ENCODE data around the gene TMEM72. TPM values are rescaled to one million over a fixed set of nuclear protein-coding genes. Genes with fewer than 3 reads are reported as not detected.

TMEM72 gene
- total and polyA plus RNA-seq, 2 experiments from 2014 or later = not detected

- TF ChIP-seq, protein P1, sequence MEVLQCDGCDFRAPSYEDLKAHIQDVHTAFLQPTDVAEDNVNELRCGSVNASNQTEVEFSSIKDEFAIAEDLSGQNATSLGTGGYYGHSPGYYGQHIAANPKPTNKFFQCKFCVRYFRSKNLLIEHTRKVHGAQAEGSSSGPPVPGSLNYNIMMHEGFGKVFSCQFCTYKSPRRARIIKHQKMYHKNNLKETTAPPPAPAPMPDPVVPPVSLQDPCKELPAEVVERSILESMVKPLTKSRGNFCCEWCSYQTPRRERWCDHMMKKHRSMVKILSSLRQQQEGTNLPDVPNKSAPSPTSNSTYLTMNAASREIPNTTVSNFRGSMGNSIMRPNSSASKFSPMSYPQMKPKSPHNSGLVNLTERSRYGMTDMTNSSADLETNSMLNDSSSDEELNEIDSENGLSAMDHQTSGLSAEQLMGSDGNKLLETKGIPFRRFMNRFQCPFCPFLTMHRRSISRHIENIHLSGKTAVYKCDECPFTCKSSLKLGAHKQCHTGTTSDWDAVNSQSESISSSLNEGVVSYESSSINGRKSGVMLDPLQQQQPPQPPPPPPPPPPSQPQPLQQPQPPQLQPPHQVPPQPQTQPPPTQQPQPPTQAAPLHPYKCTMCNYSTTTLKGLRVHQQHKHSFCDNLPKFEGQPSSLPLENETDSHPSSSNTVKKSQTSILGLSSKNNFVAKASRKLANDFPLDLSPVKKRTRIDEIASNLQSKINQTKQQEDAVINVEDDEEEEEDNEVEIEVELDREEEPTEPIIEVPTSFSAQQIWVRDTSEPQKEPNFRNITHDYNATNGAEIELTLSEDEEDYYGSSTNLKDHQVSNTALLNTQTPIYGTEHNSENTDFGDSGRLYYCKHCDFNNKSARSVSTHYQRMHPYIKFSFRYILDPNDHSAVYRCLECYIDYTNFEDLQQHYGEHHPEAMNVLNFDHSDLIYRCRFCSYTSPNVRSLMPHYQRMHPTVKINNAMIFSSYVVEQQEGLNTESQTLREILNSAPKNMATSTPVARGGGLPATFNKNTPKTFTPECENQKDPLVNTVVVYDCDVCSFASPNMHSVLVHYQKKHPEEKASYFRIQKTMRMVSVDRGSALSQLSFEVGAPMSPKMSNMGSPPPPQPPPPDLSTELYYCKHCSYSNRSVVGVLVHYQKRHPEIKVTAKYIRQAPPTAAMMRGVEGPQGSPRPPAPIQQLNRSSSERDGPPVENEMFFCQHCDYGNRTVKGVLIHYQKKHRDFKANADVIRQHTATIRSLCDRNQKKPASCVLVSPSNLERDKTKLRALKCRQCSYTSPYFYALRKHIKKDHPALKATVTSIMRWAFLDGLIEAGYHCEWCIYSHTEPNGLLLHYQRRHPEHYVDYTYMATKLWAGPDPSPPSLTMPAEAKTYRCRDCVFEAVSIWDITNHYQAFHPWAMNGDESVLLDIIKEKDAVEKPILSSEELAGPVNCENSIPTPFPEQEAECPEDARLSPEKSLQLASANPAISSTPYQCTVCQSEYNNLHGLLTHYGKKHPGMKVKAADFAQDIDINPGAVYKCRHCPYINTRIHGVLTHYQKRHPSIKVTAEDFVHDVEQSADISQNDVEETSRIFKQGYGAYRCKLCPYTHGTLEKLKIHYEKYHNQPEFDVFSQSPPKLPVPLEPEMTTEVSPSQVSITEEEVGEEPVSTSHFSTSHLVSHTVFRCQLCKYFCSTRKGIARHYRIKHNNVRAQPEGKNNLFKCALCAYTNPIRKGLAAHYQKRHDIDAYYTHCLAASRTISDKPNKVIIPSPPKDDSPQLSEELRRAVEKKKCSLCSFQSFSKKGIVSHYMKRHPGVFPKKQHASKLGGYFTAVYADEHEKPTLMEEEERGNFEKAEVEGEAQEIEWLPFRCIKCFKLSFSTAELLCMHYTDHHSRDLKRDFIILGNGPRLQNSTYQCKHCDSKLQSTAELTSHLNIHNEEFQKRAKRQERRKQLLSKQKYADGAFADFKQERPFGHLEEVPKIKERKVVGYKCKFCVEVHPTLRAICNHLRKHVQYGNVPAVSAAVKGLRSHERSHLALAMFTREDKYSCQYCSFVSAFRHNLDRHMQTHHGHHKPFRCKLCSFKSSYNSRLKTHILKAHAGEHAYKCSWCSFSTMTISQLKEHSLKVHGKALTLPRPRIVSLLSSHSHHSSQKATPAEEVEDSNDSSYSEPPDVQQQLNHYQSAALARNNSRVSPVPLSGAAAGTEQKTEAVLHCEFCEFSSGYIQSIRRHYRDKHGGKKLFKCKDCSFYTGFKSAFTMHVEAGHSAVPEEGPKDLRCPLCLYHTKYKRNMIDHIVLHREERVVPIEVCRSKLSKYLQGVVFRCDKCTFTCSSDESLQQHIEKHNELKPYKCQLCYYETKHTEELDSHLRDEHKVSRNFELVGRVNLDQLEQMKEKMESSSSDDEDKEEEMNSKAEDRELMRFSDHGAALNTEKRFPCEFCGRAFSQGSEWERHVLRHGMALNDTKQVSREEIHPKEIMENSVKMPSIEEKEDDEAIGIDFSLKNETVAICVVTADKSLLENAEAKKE (CRISPR knock-in tag; IDR thresholded peaks at IDR 0.05) = no peak
- TF ChIP-seq NANOG (IDR thresholded peaks at IDR 0.05; ENCODE audit: borderline replicate concordance) = no peak
Observed at GRCh38 chr10:44890696-44891563, 20.2 kb upstream of the TMEM72 start (continued).

DNA sequence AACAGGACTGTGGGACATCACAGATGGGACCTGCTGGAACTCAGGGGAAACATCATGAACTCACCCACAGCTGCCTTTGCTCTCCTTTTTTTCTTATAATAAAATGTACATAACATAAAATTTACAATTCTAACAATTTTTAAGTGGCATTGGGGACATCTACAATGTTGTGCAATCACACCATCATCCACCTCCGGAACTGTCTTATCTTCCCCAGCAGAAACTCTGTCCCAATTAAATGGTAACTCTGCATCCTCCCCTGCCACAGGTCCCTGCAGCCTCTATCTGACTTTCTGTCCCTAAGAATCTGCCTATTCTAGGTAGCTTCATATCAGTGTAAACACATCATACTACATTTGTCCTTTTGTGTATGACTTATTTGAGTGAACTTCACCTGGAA lies 19.4 kb upstream of the TMEM72 start:
- Histone ChIP-seq H3K79me2 (replicated peaks; ENCODE audit: insufficient read depth) (no peaks in the 10 kb centered on the region), H3K9me2 (ENCODE audit: insufficient read depth) (peaks cover 7% of the 10 kb centered on the region; the same call in 1 of the 2 replicates), H3K36me3 (ENCODE audit: insufficient read depth) (no peaks in the 10 kb centered on the region), H4K20me1 (replicated peaks; ENCODE audit: insufficient read depth) (no peaks in the 10 kb centered on the region), H3F3A (replicated peaks; ENCODE audit: low read depth) (no peaks in the 10 kb centered on the region), H3K27ac (ENCODE audit: low read depth) (no peak overlapping the region), H3K4me2 (no peak overlapping the region), H3K4me3 (no peak overlapping the region), H3K4me1 (ENCODE audit: insufficient read depth) (no peaks in the 10 kb centered on the region), H2AFZ (no peak overlapping the region), H3K27me3 (ENCODE audit: insufficient read depth) (no peaks in the 10 kb centered on the region)
- Mint-ChIP-seq H3K9me3 (no peaks in the 10 kb centered on the region), H3K4me3 (no peak overlapping the region), H3K36me3 (ENCODE audit: low read depth) (no peaks in the 10 kb centered on the region), H3K27me3 (ENCODE audit: insufficient read depth, low read depth, poor library complexity) (peaks cover 8% of the 10 kb centered on the region), H3K4me1 (no peaks in the 10 kb centered on the region), H3K27ac (no peak overlapping the region)
- TF ChIP-seq POLR2AphosphoS5 (IDR thresholded peaks at IDR 0.05; ENCODE audit: low read depth) (no peak), EZH2phosphoT487 (IDR thresholded peaks at IDR 0.05; ENCODE audit: unreplicated experiment) (no peak)
- TF ChIP-seq, protein P2, sequence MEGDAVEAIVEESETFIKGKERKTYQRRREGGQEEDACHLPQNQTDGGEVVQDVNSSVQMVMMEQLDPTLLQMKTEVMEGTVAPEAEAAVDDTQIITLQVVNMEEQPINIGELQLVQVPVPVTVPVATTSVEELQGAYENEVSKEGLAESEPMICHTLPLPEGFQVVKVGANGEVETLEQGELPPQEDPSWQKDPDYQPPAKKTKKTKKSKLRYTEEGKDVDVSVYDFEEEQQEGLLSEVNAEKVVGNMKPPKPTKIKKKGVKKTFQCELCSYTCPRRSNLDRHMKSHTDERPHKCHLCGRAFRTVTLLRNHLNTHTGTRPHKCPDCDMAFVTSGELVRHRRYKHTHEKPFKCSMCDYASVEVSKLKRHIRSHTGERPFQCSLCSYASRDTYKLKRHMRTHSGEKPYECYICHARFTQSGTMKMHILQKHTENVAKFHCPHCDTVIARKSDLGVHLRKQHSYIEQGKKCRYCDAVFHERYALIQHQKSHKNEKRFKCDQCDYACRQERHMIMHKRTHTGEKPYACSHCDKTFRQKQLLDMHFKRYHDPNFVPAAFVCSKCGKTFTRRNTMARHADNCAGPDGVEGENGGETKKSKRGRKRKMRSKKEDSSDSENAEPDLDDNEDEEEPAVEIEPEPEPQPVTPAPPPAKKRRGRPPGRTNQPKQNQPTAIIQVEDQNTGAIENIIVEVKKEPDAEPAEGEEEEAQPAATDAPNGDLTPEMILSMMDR (conservative IDR thresholded peaks at IDR 0.05; ENCODE audit: low read depth in 2 of 2) = no peak
- DNase-seq (ENCODE audit: low spot score) (no peak), ATAC-seq (no peak)

All from GM23338 (cell line).